Measurements from ENCODE around the gene MRPL41.

GRCh38 chr9:137579259-137579604, 27.6 kb downstream of the MRPL41 start:
- TF ChIP-seq CTCF (IDR thresholded peaks at IDR 0.05) (no peak), POLR2A (IDR thresholded peaks at IDR 0.05) (no peak), EP300 (IDR thresholded peaks at IDR 0.05) (no peak), POLR2AphosphoS5 (IDR thresholded peaks at IDR 0.05) (no peak)

Measured in suprapubic skin (tissue), 4 donors.